Lower leg skin (tissue), 3 donors: ENCODE measurements around the gene AKIRIN1.
"Not testable (repeated sequence)": the region's sequence is repeated elsewhere in the genome, so short reads cannot be mapped to it uniquely, and the experiment has no call there.

Experiments used
- CTCF ChIP-seq, 3 donors: fragments of 450-650 bp; IDR thresholded peaks; one replicate each; pipeline ENCODE4 v1.5.1; 2016; ENCODE audit warnings: antibody characterized with exemption in 3 of 3, mild to moderate bottlenecking in 3 of 3, moderate library complexity in 2 of 3
- POLR2A ChIP-seq, 2 donors: fragments of 450-650 bp; IDR thresholded peaks; one replicate each; pipeline ENCODE4 v1.6.1; 2016 to 2017; ENCODE audit warnings: antibody characterized with exemption in 2 of 2, mild to moderate bottlenecking in 1 of 2, moderate library complexity in 1 of 2

- not testable (repeated sequence) for TF ChIP-seq CTCF, POLR2A (IDR thresholded peaks at IDR 0.05)
These were observed 23.9 kb downstream of the AKIRIN1 start for GRCh38 chr1:39014956-39015355.
